ENCODE results near the gene ERC1.

ERC1 gene

DNA sequence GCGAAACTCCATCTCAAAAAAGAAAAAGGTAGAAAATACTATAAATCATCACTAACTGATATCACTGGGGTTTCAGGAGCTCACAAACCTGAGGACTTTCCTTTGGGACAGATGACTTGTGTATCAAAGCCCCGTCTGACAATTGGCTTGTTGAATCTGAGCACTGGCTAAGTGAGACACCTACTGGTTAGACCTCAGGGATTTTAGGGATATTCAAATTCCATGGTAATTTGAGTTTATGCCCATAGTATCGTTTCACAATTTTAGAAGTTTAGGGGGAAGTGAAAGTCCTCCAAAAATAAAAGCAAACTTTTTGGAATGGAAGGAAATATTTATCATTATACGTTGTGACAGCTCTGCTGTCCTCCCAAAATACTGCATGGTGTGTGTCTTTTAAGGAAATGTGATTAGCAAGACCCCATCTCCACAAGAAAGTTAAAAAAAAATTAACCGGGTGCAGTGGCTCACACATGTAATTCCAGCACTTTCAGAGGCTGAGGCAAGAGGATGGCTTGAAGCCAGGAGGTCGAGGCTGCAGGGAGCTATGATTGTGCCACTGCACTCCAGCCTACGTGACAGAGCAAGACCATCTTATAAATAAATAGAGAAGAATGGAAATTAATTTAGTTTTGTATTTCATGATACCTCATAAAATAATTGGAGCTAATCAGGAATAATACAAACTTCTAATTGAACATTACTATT lies 554.1 kb downstream of the ERC1 start:
- no peak overlapping the region for H3K4me2 ChIP-seq (ENCODE audit: low read depth, low read length)
- DNase-seq, result no peak

More for the DNA sequence above, 554.1 kb downstream of the ERC1 start:
- H3K4me3 ChIP-seq (ENCODE audit: low read length), result no peak overlapping the region
- H2AFZ ChIP-seq (ENCODE audit: low read length), result no peak overlapping the region
- peaks cover 20% of the 10 kb centered on the region for H3K36me3 ChIP-seq (replicated peaks; ENCODE audit: insufficient read depth, low read length)
- H3K9ac ChIP-seq (ENCODE audit: low read length), result no peak overlapping the region
- no peaks in the 10 kb centered on the region; the same call in 1 of the 2 replicates for H3K4me1 ChIP-seq (ENCODE audit: low read length)
- no peaks in the 10 kb centered on the region; the same call in 1 of the 2 replicates for H3F3A ChIP-seq (ENCODE audit: insufficient read depth, low read length)
- no peaks in the 10 kb centered on the region for H3K9me3 ChIP-seq (replicated peaks; ENCODE audit: insufficient read depth, low read length)
- TF ChIP-seq CTCF (IDR thresholded peaks at IDR 0.05; ENCODE audit: low read length) (no peak), EZH2 (optimal IDR thresholded peaks at IDR 0.05; ENCODE audit: low read depth, low read length) (no peak), EZH2phosphoT487 (IDR thresholded peaks at IDR 0.05; ENCODE audit: low read length) (no peak)
- no peak overlapping the region for H3K27ac ChIP-seq (ENCODE audit: low read length)
- H3K27me3 ChIP-seq (replicated peaks; ENCODE audit: insufficient read depth, low read length), result no peaks in the 10 kb centered on the region
- H4K20me1 ChIP-seq (ENCODE audit: insufficient read depth, low read length), result peaks cover 10% of the 10 kb centered on the region
- H3K79me2 ChIP-seq (ENCODE audit: low read length), result peaks cover 98% of the 10 kb centered on the region
- H3K9me2 ChIP-seq (replicated peaks; ENCODE audit: insufficient read depth, low read length), result no peaks in the 10 kb centered on the region

All from MM.1S (cell line).